ENCODE results near the gene RPS17. TPM values are rescaled to one million over a fixed set of nuclear protein-coding genes. Genes with fewer than 3 reads are reported as not detected.

RPS17 gene
- 3,680 to 4,192 TPM (median 4,148 TPM) in 5 replicates for total RNA-seq (2022; extraction: Qiagen RNA extraction)

GRCh38 chr15:82540055-82540983, at the start of gene RPS17:
Gene RPS17, minus strand, starts transcription at chr15:82540457. Its CDS starts 29 bp downstream, at chr15:82540428.

Other genes starting within 250 kb of the RPS17 start
- 0.46 to 0.79 TPM (median 0.68 TPM) in 5 replicates for gene GOLGA6L10, start 191.0 kb downstream of the RPS17 start, total RNA-seq (2022; extraction: Qiagen RNA extraction)
- 2.0 to 3.2 TPM (median 2.5 TPM) in 5 replicates for gene GOLGA6L9, start 110.6 kb downstream of the RPS17 start, total RNA-seq (2022; extraction: Qiagen RNA extraction)
- gene CPEB1, start 106.9 kb upstream of the RPS17 start, total RNA-seq (2022; extraction: Qiagen RNA extraction) = 2.9 to 3.6 TPM (median 3.3 TPM) in 5 replicates
- gene AP3B2, start 169.4 kb upstream of the RPS17 start, total RNA-seq (2022; extraction: Qiagen RNA extraction) = 0.57 to 0.94 TPM (median 0.74 TPM) in 5 replicates